Measurements from ENCODE around the gene SMC1B.

GRCh38 chr22:45421349-45422055 lies 8.1 kb upstream of the SMC1B start:
- TF ChIP-seq EZH2 (IDR thresholded peaks at IDR 0.05; ENCODE audit: borderline replicate concordance, low read depth, low read length, poor library complexity, severe bottlenecking) (no peak), CTCF (conservative IDR thresholded peaks at IDR 0.05; ENCODE audit: low read depth, low read length) (no peak)
